ENCODE measurements around the gene RABEP2.
"Not testable (repeated sequence)": the region's sequence is repeated elsewhere in the genome, so short reads cannot be mapped to it uniquely, and the experiment has no call there.

Gene RABEP2

GRCh38 chr16:28924762-28925385 is at the start of gene RABEP2:
RABEP2 (minus strand) TSS chr16:28925238; CDS start chr16:28925163, 75 bp downstream.
- DNase-seq: peak; percentile 94 to 95

DNA sequence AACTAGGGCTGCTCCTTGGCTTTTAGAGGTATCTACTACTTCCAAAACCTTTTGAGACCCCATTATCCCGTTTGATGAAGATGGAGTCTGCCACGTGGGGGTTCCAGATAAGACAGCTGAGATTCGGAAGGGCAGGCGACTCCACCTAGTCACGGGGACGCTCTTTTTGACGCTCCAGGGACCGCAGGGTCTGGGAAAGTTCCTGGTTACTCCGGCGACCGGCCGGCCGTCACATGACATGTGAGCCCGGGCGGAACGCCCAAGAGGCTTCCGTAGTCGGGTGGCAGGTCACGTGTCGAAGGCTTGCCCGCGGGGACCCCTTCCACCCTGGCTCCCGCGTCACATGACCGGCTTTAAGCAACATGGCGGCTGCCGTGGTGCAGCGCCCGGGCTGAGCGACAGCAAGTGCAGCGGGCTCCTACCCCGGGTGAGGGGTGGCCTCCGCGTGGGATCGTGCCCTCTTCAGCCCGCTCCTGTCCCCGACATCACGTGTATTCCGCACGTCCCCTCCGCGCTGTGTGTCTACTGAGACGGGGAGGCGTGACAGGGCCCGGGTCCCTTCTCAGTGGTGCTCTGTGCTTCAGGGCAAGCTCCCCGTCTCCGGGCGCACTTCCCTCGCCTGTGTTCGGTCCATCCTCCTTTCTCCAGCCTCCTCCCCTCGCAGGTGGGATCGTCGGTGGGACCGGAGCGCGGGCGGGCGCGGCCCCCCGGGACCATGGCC is 49.6 kb upstream of the RABEP2 start, which contains the start of gene SPNS1:
Gene SPNS1, plus strand, starts transcription at position 342 of the 721 bp plus-strand sequence. Its CDS starts 374 bp downstream, at position 716.
- peak; percentile 92 to 94 for DNase-seq

DNA sequence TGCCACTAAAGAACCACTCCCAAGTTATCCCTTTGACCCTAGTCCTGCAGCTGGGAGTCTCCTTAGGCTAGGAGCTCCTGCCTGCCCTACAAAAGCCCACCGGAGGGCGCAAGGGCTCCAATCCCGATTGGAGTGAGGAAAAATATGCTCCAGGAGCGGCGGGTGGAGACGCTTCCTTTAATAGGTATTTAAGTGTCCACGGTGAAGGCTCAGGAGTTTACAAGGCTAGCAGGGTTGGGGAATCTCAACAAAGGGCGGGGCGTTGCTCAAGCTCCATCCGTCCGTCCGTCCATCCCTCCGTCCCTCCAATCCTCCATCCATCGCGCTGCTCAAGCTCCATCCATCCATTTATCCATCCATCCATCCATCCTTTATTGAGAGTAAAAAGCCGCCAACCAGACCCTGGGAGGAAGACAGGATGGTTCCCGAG is 49.0 kb upstream of the RABEP2 start:
- peak in 1 of 2 donors; percentile 31 for DNase-seq

DNA sequence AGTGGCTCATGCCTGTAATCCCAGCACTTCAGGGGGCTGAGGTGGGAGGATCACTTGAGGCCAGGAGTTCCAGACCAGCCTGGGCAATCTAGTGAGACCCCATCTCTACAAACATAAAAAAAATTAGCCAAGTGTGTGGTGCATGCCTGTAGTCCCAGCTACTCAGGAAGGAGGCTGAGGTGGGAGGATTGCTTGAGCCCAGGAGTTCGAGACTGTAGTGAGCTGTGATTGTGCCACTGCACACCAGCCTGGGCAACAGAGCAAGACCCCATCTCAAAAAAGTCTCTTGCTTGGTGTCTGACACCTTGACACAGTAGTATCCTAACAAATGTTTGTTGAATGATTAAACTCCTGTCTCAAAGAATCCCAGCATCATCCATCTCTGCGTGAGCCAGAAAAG is 44.7 kb upstream of the RABEP2 start:
- not testable (repeated sequence) for DNase-seq

DNA sequence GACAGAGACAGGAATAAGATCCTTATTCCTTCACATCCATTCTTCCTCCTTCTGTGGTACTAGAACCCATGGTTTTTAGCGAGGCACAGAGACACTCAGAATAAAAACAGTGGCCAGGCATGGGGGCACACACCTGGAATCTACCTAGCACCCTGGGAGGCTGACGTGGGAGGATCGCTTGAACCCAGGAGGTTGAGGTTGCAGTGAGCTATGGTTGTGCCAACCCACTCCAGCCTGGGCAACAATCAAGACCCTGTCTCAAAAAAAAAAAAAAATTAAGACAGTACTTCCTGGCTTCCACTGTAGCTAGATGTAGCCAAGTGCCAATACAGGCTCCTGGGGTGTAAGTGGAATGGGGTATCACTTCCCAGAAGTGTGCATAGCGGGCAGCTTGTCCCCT is 42.1 kb upstream of the RABEP2 start:
- no peak for DNase-seq

- no peak for DNase-seq
Observed at GRCh38 chr16:28964496-28964895, 39.5 kb upstream of the RABEP2 start.

- no peak for DNase-seq
Observed at GRCh38 chr16:28964072-28964471, 39.0 kb upstream of the RABEP2 start.

GRCh38 chr16:28958836-28959235 is 33.8 kb upstream of the RABEP2 start:
- no peak for DNase-seq

GRCh38 chr16:28958216-28958615 is 33.2 kb upstream of the RABEP2 start:
- no peak for DNase-seq

DNA sequence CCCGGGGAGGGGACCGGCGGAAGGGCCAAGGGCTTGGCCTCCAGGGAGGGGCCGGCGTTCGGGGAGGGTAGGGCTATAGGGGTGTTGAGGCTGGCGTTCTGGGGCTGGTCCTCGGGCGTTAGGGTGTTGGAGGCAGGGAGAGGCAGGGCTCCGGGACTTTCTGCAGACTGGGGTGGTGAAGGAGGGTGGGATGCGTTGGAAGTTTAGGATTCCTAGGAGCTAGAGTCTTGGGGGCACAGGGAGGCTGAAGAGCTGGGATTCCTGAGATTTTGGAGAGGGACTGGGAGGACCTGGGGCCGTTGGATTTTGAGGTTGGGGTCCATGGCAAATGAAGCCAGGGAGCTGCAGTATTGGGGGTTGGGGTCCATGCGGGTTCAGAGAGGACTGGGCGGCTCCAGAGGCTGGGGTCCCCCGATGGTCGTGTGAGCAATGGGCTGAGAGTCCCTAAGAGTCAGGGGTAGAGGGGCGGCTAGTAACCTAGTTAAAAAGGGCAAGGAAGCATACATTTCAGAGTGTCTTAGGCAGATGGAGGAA is 26.4 kb upstream of the RABEP2 start:
- DNase-seq: no peak

GRCh38 chr16:28950648-28951409 is 25.8 kb upstream of the RABEP2 start, which contains the start of gene NFATC2IP:
NFATC2IP (plus strand) TSS chr16:28950937; CDS start chr16:28951012, 75 bp downstream.
- DNase-seq: peak; percentile 100

- DNase-seq: no peak
Observed at GRCh38 chr16:28946681-28947080, 21.6 kb upstream of the RABEP2 start.

DNA sequence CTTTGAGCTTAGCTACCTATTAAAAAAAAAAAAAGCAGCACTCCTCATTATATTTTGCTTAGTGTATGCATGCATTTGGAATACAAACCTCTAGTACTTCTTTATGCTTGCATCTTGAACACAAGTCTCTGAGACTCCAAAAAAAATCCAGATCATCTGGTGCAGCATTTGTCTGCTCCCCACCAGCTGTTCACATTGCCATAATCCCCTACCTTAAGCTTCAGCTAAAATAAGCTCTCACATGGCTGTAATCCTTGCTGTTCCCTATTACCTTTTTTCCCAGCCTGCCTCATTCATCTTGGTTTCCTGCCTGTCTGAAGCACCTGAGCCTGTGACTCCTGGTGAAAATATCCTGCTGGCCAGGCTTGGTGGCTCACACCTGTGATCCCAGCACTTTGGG is 18.2 kb upstream of the RABEP2 start:
- no peak for DNase-seq

GRCh38 chr16:28939825-28940224 is 14.8 kb upstream of the RABEP2 start:
- not testable (repeated sequence) for DNase-seq

DNA sequence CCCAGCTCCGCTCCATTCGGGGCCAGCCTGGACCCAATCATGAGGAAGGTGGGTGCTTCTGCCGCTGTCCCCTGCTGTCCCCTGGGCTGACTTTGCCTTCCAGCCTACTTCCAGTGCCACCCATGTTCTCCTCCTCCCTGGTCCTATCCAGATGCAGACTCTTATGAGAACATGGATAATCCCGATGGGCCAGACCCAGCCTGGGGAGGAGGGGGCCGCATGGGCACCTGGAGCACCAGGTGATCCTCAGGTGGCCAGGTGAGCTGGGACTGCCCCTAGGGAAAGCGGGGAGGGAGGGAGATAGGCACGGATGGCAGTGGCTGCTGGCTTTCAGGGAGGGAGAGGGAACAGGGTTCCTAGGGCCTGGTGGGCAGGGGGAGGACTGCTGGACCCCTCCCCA is 13.7 kb upstream of the RABEP2 start:
- no peak for DNase-seq

DNA sequence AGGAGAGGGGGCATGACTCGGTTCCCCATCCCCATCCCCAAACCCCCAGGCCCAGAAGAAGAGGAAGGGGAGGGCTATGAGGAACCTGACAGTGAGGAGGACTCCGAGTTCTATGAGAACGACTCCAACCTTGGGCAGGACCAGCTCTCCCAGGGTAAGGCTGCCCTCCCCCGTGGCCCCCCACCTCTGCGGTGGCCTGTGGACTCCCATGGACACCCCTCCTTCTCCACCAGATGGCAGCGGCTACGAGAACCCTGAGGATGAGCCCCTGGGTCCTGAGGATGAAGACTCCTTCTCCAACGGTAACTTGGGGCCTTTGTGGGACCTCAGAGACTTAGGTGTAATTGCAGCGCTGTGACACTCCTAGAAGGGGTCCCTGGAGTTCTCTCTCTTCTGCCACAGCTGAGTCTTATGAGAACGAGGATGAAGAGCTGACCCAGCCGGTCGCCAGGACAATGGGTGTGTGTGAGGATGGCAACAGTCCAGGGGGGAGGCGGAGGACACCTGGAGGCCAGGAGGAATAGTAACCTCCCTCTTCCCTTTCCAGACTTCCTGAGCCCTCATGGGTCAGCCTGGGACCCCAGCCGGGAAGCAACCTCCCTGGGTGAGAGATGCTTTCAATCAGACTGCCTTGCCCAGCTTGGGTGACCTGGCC is 12.3 kb upstream of the RABEP2 start:
- no peak for DNase-seq

GRCh38 chr16:28936784-28937155 is 11.7 kb upstream of the RABEP2 start:
- DNase-seq: no peak

- DNase-seq: peak; percentile 89 to 90
Observed at GRCh38 chr16:28935924-28936783, 11.1 kb upstream of the RABEP2 start.

- no peak for DNase-seq
Observed at GRCh38 chr16:28935346-28935745, 10.3 kb upstream of the RABEP2 start.

- DNase-seq: no peak
Observed at GRCh38 chr16:28933171-28933570, 8.1 kb upstream of the RABEP2 start.

DNA sequence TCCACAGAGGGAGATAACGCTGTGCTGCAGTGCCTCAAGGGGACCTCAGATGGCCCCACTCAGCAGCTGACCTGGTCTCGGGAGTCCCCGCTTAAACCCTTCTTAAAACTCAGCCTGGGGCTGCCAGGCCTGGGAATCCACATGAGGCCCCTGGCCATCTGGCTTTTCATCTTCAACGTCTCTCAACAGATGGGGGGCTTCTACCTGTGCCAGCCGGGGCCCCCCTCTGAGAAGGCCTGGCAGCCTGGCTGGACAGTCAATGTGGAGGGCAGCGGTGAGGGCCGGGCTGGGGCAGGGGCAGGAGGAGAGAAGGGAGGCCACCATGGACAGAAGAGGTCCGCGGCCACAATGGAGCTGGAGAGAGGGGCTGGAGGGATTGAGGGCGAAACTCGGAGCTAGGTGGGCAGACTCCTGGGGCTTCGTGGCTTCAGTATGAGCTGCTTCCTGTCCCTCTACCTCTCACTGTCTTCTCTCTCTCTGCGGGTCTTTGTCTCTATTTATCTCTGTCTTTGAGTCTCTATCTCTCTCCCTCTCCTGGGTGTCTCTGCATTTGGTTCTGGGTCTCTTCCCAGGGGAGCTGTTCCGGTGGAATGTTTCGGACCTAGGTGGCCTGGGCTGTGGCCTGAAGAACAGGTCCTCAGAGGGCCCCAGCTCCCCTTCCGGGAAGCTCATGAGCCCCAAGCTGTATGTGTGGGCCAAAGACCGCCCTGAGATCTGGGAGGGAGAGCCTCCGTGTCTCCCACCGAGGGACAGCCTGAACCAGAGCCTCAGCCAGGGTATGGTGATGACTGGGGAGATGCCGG is 7.5 kb upstream of the RABEP2 start:
- DNase-seq: no peak
